ENCODE measurements around the gene TIE1. TPM values are rescaled to one million over a fixed set of nuclear protein-coding genes. Genes with fewer than 3 reads are reported as not detected.
A peak's percentile ranks its signal among the peaks of the same experiment; 100 is the strongest.

The TIE1 gene
- total RNA-seq, 4 donors from 2014 or later = 5.6 to 38.8 (median 8.9) TPM

DNA sequence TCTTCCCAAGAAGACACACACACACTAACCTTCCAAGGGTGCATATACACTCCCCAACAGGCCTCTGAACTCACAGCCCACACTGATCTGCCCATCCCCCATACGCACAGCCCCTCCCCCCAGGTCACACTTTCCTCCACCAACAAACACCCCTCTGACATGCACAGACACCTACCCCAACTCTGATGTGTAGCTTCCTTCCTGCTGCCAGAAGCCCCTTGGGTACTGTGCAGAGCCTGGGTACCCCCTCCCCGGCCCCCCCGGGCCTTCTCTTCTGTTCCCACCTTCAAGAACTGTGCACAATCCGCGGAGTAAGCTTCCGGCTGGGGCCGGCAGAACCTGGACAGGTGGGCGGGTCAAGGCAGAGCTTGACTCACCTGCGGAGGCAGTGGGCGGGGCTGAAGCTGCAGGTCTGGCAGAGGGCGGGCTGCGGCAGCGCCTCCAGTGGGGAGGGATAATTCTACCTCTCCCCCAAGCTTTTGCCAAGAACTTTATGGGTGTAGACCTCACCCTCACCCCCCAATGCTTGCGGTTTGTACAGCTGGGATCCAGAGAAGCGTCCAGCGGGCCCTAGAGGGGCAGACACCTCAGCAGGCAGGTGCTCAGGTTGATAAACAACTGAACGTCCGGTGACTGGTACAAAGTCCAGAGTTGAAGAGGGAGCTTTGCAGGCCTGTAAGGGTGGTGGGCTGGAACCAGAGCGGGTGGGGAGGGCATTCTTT lies 15.4 kb upstream of the TIE1 start, which contains the start of gene C1orf210:
Gene C1orf210 (minus strand): TSS at position 313 of the 722 bp plus-strand sequence. CDS start 2,311 bp downstream, outside the sequence.
- H3K27ac ChIP-seq = peak within 1 kb of the TSS in 3 of 4 donors; percentile 63 to 93 (median 83)
- peak; percentile 45 to 65 for TF ChIP-seq POLR2A (IDR thresholded peaks at IDR 0.05)
- TF ChIP-seq, protein P1, sequence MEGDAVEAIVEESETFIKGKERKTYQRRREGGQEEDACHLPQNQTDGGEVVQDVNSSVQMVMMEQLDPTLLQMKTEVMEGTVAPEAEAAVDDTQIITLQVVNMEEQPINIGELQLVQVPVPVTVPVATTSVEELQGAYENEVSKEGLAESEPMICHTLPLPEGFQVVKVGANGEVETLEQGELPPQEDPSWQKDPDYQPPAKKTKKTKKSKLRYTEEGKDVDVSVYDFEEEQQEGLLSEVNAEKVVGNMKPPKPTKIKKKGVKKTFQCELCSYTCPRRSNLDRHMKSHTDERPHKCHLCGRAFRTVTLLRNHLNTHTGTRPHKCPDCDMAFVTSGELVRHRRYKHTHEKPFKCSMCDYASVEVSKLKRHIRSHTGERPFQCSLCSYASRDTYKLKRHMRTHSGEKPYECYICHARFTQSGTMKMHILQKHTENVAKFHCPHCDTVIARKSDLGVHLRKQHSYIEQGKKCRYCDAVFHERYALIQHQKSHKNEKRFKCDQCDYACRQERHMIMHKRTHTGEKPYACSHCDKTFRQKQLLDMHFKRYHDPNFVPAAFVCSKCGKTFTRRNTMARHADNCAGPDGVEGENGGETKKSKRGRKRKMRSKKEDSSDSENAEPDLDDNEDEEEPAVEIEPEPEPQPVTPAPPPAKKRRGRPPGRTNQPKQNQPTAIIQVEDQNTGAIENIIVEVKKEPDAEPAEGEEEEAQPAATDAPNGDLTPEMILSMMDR (IDR thresholded peaks at IDR 0.05) = peak in 3 of 6 experiments; percentile 53 to 62 (median 61)
- H3K27me3 ChIP-seq = no peaks in the 10 kb centered on the region
- H3K4me1 ChIP-seq = peaks cover 0 to 13% (median 0%) of the 10 kb centered on the region in 4 donors
- no peaks in the 10 kb centered on the region for H3K9me3 ChIP-seq
- peak in 2 of 3 donors; percentile 91 to 96 for DNase-seq
- H3K36me3 ChIP-seq = peaks cover 0 to 11% (median 0%) of the 10 kb centered on the region in 3 donors
- H3K4me3 ChIP-seq = peak within 1 kb of the TSS in 3 of 4 donors; percentile 28 to 68 (median 53)

DNA sequence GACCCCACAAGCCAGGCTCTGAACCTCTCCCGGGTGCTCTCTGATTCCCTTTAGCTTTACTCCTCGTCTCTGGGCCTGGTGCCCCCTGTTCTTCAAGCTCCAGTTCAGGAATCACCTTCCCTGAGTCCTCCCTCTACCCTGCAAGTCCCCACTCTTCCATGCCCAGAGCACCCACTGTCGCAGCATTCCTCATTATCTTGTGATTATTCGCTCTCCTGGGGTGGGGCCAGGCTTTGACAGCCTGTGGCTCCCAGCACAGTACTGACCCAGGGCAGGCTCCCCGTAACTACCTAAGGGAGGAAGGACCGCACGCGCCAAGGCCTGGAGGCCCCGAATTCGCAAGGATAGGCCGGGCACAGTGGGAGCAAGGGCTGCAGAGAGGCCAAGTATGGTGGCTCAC lies 14.7 kb upstream of the TIE1 start:
- Histone ChIP-seq H3K4me3 (peak overlapping the region in 2 of 4 donors; percentile 53 to 68), H3K4me1 (peaks cover 0 to 13% (median 0%) of the 10 kb centered on the region in 4 donors), H3K27me3 (no peaks in the 10 kb centered on the region), H3K9me3 (no peaks in the 10 kb centered on the region), H3K36me3 (peaks cover 0 to 11% (median 0%) of the 10 kb centered on the region in 3 donors), H3K27ac (peak overlapping the region in 3 of 4 donors; percentile 63 to 93 (median 83))
- no peak for TF ChIP-seq POLR2A (IDR thresholded peaks at IDR 0.05)
- TF ChIP-seq, protein P1 (IDR thresholded peaks at IDR 0.05) = no peak
- DNase-seq = peak in 1 of 3 donors; percentile 67

DNA sequence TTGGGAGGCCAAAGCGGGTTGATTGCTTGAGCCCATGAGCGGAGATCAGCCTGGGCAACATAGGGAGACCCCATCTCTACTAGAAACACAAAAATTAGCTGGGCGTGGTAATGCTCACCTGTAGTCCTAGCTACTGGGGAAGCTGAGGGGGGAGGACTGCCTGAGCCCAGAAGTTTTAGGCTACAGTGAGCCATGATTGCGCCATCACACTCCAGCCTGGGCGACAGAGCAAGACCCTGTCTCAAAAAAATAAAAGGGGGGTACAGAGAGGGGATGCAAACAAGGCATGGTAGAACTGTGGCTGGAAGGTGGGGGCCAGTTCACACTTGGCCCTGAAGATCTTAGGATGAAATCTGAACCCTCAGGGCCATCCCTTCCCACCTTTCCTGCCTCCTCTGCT lies 14.2 kb upstream of the TIE1 start:
- H3K36me3 ChIP-seq = peaks cover 0 to 11% (median 0%) of the 10 kb centered on the region in 3 donors
- no peaks in the 10 kb centered on the region for H3K27me3 ChIP-seq
- TF ChIP-seq, protein P1 (IDR thresholded peaks at IDR 0.05) = no peak
- TF ChIP-seq POLR2A (IDR thresholded peaks at IDR 0.05) = no peak
- no peak overlapping the region for H3K4me3 ChIP-seq
- no peak for DNase-seq
- H3K27ac ChIP-seq = peak overlapping the region in 2 of 4 donors; percentile 83 to 93
- H3K4me1 ChIP-seq = peaks cover 0 to 13% (median 0%) of the 10 kb centered on the region in 4 donors
- H3K9me3 ChIP-seq = no peaks in the 10 kb centered on the region

DNA sequence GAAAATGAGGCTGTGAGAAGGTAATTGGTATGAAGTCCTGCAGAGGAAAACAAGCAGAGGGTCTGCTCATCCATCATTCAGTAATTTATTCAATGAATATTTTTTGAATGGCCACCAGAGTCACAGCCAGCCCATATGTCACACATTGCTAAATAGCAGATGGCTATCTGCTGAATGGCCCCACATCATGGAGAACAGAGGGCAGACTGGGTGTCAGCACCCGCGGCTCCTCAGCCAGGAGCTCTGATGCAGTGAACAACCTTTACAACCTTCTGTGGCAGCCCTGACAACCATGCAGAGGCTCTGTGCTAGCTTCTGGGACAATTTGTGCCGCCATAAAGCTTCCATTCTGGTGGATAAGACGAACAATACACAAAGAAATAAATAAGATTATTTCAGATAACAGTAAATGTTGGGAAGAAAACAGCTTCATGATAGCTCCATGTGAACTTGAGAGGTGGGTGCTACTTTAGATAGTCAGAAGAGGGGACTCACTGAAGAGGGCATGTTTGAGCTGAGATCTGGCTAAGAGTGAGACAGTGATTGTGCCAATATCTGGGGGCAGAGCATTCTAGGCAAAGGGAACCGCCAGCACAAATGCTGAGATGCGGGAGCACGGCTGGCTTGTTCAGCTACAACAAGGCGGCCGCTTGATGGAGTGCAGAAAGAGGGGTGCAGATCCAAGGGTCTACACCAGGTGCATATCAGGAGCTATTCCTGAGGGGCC lies 12.6 kb upstream of the TIE1 start:
- Histone ChIP-seq H3K4me3 (no peak overlapping the region), H3K4me1 (peaks cover 0 to 13% (median 0%) of the 10 kb centered on the region in 4 donors), H3K9me3 (no peaks in the 10 kb centered on the region), H3K27me3 (no peaks in the 10 kb centered on the region), H3K27ac (no peak overlapping the region), H3K36me3 (no peaks in the 10 kb centered on the region)
- peak in 1 of 3 donors; percentile 53 for DNase-seq
- no peak for TF ChIP-seq POLR2A (IDR thresholded peaks at IDR 0.05)
- TF ChIP-seq, protein P1 (IDR thresholded peaks at IDR 0.05) = peak in 1 of 6 experiments; percentile 18

DNA sequence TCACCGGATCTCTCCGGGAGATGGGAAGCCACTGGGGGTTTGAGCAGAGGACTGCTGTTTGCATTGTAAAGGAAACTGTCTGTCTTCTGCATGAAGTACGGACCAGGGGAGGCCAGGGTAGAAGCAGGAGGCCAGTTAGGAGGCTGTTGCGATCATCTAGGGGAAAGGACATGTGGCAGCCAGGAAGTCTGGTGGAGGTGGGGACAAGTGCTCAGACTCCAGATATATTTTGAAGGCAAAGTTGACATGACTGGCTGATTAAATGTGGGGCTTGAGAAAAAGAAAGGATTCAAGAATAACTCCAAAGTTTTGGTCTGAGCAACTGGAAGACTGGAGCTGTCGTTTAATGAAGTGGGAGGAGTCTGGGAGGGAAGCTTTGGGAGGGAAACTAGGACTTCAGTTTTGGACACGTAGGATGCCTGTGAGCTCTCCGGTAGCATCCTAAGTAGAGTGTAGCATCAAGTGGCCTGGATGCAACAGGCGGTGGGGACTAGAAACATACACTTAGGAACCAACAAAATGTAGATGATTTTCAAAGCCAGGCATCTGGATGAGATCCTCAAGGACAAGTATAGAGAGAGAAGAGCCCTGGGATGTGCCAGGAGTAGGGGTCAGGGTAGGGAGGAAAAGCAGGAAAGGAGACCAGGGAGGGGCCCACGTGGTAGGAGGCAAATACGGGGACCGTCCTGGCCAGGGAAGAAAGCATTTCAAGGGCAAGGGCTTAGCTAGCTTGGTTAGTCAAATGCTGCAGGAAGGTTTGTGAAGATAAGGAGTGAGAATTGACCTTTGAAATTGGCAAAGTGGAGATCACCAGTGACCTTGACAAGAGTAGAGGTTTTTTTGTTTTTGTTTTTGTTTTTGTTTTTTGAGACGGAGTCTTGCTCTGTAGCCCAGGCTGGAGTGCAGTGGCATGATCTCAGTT lies 11.7 kb upstream of the TIE1 start:
- peak in 1 of 3 donors; percentile 14 for DNase-seq
- no peak overlapping the region for H3K27ac ChIP-seq
- no peak overlapping the region for H3K4me3 ChIP-seq
- no peaks in the 10 kb centered on the region for H3K36me3 ChIP-seq
- H3K4me1 ChIP-seq = peaks cover 0 to 20% (median 0%) of the 10 kb centered on the region in 4 donors
- TF ChIP-seq, protein P1 (IDR thresholded peaks at IDR 0.05) = no peak
- no peak for TF ChIP-seq POLR2A (IDR thresholded peaks at IDR 0.05)
- no peaks in the 10 kb centered on the region for H3K27me3 ChIP-seq
- no peaks in the 10 kb centered on the region for H3K9me3 ChIP-seq

Measured in Peyer's patch (tissue), 4 donors.